Fibroblast of peridontal ligament (primary cell): ENCODE data around the gene MCRIP2.
A peak's percentile ranks its signal among the peaks of the same experiment; 100 is the strongest.

Experiments used
- DNase-seq: peaks from one replicate; pipeline ENCODE4 v3.0.0-alpha.2; 2010; ENCODE audit errors: extremely low read depth

The MCRIP2 gene

DNA sequence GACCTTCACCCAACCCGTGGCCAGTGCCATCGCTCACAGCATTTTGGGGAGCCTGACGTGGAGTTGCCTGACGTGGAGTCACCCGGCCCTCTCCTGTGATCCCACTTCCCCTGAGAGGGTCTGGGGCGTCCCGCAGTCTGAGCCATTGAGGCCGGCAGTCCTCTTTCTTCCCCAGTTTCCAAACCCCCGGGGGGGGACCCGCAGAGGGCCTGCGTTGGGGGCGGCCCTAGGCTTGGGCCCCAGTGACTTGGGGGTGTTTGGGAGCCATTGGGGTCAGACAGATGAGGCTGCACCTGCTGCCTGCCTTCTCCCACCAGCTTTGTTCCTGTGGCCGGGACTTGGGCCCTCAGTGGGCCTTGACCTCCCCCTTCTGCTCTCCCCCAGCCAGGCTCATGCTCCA is 28.0 kb downstream of the MCRIP2 start:
- DNase-seq, result no peak

DNA sequence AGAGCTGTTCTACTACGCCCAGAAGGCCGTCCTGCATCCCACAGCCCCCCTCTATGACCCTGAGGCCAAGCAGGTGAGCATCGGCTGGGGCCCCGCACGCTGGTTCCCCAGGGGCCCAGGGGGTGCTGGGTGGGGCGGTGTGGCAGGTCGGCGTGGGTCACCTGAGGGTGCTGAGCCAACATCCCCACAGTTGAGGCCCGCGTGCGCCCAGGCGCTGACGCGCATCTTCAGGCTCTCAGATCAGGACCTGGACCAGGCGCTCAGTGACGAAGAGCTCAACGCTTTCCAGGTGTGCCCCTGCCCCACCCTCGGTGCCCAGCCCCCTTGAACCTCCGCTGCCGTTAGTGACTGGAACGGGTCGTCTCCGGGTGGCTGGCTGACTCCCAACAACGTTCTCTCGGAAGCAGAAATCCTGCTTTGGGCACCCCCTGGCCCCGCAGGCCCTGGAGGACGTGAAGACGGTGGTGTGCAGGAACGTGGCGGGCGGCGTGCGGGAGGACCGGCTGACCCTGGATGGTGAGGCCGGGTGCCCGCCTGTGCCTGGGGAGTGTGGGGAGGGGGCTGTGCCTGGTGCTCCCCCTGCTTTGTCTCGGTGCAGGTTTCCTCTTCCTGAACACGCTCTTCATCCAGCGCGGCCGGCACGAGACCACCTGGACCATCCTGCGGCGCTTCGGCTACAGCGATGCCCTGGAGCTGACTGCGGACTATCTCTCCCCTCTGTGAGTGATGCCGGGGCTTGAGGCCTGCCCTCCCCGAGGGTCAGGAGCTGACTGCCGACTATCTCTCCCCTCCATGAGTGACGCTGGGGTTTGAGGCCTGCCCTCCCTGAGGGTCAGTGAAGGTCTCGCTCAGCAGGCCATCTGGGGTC is 29.1 kb downstream of the MCRIP2 start:
- no peak for DNase-seq

DNA sequence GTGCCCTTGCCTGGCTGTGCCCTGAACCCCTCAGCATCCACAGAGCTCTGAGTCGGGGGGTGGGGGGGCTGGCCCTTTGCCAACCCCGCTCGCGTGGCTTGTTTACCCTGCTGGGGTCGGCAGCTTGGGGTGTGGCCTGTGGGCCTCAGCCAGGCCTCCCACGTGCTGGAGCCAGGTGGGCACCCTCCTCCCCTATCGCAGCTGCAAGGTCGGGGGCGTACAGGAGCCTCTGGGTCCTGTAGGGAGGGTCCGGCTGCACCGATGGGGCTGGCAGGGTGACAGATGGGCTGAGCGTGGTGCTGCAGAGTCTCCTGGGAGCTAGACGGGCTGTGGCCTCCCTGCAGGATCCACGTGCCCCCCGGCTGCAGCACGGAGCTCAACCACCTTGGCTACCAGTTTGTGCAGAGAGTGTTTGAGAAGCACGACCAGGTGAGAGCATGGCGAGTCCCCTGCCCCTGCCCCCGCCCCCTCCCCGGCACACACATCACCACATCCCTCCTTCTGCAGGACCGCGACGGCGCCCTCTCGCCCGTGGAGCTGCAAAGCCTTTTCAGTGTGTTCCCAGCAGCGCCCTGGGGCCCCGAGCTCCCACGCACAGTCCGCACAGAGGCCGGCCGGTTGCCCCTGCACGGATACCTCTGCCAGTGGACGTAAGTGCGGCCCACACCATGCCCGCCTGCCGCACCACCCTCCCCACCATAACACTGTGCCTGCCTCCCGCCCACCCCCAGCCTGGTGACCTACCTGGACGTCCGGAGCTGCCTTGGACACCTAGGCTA is 29.9 kb downstream of the MCRIP2 start:
- no peak for DNase-seq

DNA sequence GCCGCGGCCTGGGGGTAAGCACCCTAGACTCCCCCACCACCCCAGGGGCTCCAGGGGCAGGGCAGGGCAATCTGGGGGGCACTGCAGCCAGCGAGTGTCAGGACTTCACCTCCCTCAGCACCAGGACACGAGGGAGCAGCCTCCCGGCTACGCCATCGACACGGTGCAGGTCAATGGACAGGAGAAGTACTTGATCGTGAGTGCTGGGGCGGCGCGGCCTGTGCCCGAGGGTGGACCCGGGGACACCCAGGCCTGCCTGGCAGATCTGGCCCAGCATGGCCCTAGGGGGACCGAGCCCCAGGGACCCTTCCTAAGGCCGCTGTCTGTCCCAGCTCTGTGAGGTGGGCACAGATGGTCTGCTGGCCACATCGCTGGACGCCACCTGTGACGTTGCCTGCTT is 30.7 kb downstream of the MCRIP2 start:
- DNase-seq, result no peak

DNA sequence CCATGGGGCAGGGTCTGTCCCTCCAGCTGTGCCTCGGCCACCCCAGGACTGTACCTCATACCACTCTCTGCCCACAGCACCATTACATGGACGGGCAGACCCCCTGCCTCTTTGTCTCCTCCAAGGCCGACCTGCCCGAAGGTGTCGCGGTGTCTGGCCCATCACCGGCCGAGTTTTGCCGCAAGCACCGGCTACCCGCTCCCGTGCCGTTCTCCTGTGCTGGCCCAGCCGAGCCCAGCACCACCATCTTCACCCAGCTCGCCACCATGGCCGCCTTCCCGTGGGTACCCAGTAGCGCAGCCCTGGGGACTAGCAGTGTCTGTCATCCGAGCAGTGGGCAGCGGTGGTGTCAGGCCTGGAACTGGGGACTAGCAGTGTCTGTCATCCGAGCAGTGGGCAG is 31.2 kb downstream of the MCRIP2 start:
- DNase-seq, result no peak

DNA sequence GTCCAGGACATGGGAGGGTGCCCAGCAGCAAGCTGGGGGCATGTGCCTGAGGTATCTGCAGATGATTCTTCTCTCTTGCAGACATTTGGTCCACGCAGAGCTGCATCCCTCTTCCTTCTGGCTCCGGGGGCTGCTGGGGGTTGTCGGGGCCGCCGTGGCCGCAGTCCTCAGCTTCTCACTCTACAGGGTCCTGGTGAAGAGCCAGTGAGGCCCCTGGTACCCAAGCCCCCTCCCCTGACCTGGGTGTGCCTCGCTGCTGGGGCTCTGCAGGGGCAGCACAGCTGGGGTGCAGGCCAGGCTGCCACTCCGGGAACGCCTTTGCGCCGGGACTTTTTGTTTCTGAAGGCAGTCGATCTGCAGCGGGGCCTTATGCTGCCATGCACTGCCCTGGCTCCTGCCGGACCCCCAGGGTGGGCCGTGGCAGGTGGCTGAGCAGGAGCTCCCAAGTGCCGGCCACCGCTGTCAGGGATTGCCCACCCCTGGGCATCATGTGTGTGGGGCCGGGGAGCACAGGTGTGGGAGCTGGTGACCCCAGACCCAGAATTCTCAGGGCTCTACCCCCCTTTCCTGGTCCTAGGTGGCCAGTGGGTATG is 31.9 kb downstream of the MCRIP2 start:
- no peak for DNase-seq

DNA sequence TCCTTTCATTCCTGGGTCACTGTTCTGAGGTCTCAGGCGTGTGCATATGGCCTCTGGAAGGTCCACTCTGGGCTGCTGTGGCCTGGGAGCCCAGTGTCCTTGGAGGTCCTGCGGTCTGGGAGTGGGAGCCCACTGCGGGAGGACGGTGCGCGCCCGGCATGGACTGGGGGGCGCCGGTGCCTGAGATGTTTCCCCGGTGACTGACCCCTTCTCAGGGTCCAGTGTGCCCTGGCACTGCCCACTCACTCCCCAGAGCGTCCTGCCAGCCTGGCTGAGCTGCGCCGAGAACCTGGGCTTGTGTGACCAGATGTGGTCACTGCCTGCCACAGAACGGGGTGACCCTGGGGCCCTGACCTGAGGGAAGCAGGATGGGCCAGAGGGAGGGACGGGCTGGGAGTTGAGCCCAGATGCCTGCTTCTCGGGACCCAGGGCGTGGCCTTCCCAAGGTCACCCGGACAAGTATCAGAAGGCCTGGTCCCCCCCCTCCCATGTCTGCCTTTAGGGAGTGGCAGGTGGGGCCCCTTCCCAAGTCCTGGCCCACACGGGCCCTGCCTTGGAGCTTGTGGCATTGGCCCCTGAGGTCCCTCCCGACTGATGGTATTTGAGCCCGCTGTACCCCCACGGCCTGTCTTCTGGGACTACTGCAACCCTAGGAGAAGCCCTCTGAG is 32.7 kb downstream of the MCRIP2 start:
- DNase-seq, result no peak

DNA sequence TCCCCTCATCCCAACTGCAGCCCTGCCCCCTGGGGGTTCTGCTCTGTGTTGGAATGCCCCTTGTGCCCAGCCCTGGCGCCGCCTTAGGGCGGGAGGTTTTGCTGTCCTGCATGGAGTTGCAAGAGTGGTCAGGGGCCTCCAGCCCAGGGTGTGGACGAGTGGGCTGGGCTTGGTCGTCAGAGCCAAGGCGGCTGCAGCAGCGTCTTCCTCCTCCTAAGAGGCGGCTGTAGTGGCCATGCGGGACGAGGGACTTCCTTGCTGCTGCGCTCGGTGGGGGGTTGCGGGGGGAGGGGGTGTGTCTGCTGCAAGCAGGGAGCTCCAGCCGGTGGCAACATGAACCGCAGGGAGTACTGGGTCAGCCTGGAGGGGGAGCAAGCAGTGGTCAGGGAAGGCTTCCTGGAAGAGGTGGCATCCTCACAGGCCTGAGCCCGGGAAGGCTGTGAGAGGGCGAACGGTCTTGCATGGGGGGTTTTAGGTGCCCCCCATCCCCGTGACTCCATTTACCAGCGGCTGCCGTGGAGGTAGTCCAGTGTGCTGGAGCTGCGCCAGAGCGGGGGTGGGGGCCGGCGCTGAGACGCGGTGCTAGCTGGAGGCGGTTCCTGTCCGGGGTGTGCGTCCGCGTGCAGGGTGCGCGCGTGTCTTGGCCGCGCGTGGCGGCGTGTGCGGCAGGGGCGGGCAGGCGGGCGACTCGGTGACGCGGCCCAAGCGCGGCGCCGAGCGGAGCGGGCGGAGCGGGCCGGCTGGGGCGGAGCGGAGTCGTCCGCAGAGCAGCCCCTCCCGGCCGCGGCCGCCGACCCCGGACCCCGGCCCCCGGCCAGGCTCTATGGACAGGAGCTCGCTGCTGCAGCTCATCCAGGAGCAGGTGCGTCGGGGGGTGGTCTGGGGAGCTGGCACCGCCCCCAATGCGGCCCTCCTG is 33.6 kb downstream of the MCRIP2 start, which contains the start of gene RHBDL1:
TSS of gene RHBDL1 (plus strand) at position 704 of the 916 bp plus-strand sequence. CDS start at position 824, 120 bp downstream.
- DNase-seq, result no peak

DNA sequence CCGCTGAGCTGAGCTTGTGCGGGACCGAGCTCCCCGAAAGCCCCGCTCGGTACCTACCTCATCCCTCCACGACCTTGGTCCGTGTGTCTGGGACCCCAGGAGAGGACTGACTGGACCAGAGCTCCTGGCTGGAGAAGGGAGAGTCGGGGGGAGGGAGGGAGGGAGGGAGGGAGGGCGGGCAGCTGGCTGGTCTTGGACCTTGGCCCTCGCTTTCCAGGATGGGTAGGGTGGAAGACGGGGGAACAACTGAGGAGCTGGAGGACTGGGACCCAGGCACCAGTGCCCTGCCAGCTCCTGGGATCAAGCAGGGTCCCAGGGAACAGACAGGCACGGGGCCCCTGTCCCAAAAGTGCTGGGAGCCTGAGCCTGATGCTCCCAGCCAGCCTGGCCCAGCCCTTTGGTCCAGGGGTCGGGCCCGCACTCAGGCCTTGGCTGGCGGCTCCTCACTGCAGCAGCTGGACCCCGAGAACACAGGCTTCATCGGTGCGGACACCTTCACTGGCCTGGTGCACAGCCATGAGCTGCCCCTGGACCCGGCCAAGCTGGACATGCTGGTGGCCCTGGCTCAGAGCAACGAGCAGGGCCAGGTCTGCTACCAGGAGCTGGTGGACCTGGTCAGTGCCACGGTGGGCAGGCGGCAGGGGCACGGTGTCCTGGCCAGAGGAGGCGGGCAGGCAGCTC is 34.4 kb downstream of the MCRIP2 start:
- no peak for DNase-seq

DNA sequence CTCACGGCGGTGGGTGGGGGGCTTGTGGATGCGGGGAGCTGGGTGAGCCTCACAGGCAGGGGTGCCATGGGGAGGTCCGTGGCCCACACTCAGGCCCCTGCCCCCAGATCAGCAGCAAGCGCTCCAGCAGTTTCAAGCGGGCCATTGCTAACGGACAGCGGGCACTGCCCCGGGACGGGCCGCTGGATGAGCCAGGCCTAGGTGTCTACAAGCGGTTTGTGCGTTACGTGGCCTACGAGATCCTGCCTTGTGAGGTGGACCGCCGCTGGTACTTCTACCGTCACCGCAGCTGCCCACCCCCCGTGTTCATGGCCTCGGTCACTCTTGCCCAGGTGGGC is 34.9 kb downstream of the MCRIP2 start:
- DNase-seq, result no peak

DNA sequence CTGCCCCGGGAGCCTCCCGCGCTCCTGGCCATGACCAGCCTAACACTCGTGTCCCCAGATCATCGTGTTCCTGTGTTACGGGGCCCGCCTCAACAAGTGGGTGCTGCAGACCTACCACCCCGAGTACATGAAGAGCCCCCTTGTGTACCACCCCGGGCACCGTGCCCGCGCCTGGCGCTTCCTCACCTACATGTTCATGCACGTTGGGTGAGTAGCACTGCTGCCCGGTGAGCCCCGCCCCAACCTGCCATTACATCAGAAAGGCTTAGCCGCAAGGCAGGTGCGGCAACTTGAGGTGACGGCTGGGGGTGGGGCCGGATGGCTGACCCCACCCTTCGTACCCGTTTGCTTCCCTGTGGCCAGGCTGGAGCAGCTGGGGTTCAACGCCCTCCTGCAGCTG is 35.3 kb downstream of the MCRIP2 start:
- no peak for DNase-seq

DNA sequence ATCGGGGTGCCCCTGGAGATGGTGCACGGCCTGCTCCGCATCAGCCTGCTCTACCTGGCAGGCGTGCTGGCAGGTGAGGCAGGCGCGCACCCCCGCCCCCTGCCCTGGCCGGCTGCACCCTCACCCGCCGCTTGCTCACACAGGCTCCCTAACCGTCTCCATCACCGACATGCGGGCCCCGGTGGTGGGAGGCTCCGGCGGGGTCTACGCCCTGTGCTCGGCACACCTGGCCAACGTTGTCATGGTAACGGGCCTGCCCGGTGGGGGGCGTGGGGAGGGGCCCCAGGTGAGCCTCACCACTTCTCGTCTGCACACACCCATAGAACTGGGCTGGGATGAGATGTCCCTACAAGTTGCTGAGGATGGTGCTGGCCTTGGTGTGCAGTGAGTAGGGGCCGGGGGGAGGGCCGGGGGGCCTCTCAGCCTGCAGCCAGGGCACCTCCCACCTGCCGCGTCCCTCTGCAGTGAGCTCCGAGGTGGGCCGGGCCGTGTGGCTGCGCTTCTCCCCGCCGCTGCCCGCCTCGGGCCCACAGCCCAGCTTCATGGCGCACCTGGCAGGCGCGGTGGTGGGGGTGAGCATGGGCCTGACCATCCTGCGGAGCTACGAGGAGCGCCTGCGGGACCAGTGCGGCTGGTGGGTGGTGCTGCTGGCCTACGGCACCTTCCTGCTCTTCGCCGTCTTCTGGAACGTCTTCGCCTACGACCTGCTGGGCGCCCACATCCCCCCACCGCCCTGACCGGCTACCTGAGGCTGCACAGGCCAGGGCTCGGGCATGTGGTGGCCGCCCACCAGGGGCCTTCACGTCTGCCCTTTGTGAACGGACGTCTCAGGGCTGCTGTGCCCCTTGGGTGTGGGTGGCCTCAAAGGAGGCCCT is 35.9 kb downstream of the MCRIP2 start:
- DNase-seq, result no peak

DNA sequence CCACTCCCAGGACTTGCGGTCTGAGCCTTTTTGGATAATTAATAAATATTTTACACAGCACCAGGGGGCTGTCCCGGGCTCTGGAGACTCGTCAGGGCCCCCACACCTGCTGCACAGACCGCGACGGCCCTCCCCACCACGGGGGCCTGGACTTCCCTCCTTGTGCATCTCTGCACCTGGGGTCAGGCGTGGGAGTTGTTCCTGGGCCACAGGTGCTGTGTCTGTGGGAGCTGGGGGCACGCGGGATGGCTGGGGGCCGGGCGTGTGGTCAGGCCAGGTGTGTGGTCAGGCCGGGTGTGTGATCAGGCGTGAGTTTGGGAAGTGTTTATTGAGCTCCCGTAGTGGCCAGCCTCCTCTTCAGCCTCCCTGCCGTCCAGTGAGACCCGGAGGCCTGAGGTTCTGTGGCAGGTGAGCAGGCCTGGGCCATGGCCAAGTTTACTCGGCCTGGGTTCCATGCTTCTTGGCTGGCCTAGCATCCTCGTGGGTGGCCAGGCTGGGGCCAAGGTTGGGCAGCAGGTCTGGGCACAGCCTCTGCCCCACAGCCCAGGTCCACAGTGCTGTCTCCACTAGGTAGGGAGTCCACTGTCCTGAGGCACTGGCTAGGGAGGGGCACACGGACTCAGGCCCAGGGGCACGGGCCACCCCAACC is 36.7 kb downstream of the MCRIP2 start:
- DNase-seq, result no peak

DNA sequence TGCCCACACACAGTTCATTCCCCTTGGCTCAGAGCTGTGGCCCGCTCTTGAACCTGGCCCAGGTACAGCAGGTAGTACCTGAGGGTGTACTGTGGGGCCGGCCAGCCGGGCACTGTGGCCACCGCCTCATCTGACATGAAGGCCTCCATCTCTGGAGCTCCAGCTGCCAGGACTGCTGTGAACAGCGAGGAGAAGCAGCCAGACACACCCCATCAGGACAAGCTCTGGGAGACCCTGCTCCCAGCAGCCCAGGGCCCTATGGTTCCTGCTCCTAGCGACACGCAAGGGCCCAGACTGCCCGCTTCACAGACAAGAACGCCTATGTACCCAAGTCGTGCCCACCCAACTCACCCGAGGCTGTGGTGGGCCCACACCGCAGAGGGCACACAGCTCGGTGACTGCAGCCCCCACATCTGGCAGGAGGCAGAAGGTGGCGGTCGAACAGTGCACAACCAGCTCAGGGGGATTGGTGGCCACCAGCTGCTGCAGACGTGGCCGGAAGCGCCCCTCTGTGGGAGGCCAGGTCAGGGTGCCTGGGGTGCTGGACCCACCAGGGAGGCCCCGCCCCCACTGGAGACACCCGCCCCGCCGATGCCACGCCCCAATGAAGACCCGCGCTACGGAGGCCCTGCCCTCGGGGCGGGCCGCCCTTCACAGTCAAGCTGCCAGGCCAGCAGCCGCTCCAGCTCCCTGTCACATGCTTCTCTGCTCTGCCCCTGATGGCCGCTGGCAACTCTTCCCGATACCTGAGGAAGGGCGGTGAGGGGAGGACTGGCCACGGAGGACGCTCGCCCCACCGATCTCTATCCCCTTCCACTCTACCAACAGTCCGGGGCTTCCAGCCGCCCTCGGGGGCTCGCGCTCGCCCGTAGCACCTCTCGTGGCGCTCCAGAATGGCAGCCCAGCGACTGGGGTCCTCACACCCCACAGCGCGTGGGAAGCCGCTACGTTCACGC is 37.5 kb downstream of the MCRIP2 start:
- DNase-seq, result peak; percentile 44

DNA sequence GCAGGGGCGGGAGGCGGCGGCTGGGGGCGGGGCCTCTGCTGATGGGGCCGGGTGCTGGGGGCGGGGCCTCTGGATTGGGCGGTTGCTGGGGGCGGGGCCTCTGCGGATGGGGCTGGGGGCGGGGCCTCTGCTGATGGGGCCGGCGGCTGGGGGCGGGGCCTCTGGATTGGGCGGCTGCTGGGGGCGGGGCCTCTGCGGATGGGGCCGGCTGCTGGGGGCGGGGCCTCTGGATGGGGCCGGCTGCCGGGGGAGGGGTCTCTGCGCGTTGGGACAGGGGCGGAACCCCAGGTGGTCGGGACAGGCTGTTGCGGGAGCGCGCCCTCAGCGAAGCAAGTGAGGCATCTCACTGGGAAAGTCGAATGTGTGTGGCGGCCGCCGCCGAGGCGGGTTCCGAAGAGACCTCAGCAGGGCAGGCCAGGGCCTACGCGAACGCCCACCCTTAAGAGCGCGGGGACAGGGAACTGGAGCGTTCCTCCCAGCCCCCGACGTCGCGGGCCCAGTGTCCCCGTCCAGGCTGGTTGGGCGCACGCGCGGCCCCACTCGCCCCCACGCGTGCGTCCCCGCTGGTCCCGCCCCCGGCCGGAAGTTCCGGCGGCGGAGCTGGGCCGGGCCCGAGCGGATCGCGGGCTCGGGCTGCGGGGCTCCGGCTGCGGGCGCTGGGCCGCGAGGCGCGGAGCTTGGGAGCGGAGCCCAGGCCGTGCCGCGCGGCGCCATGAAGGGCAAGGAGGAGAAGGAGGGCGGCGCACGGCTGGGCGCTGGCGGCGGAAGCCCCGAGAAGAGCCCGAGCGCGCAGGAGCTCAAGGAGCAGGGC is 38.4 kb downstream of the MCRIP2 start, which contains the start of gene STUB1:
TSS of gene STUB1 (plus strand) at position 597 of the 811 bp plus-strand sequence. CDS start at position 713, 116 bp downstream.
- DNase-seq, result peak; percentile 75

DNA sequence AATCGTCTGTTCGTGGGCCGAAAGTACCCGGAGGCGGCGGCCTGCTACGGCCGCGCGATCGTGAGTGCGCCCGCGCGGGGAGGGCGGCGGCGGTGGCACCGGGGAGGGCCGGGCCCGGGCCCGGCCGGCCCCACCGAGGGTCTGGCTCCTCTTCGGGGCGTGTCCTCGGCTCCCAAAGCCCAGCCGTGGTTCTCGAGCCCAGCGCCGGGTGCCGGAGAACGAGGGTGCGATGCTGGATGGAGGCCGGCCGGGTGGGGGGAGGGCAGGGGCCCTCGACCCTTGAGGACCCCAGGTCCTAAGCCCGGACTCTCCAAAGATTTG is 39.0 kb downstream of the MCRIP2 start:
- DNase-seq, result no peak
